HG02798 (cell line): ENCODE measurements around the gene AP3B1.
"Not testable (repeated sequence)": the region's sequence is repeated elsewhere in the genome, so short reads cannot be mapped to it uniquely, and the experiment has no call there.

Source experiments
- ATAC-seq: cut with Tn5 transposase; IDR thresholded peaks from one replicate; pipeline ENCODE4 v1.9.1; 2021; ENCODE audit warnings: mild to moderate bottlenecking; ENCODE audit not compliant: unreplicated experiment, poor library complexity

Gene AP3B1

GRCh38 chr5:78077369-78078068, 217.0 kb downstream of the AP3B1 start:
- no peak for ATAC-seq

DNA sequence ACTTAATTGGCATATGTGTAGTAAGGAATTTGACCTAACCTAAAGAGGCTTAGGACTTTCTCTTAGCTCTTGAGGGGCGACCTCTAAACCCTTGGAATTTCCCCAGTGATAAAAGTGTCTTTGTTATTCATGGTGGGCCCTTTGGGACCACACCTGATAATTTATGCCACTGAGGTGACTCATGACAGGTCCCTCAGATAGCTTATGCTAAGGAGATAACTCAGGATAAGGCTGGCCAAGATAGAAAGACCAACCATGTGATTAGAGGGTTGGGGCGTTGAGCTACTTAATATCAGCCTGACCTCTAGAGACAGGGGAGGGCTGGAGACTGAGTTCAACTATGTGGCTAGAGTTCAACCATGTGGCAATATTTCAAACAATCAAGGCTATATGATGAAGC, 218.1 kb downstream of the AP3B1 start:
- ATAC-seq, result no peak

GRCh38 chr5:78075301-78075700, 219.2 kb downstream of the AP3B1 start:
- no peak for ATAC-seq

DNA sequence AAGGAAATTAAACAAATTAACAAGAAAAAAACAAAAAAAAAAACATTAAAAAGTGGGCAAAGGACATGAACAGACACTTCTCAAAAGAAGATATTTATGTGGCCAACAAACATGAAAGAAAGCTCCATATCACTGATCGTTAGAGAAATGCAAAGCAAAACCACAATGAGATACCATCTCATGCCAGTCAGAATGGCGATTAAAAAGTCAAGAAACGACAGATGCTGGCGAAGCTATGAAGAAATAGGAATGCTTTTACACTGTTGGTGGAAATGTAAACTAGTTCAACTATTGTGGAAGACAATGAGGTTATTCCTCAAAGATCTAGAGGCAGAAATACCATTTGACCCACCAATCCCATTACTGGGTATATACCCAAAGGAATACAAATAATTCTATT, 223.8 kb downstream of the AP3B1 start:
- not testable (repeated sequence) for ATAC-seq

DNA sequence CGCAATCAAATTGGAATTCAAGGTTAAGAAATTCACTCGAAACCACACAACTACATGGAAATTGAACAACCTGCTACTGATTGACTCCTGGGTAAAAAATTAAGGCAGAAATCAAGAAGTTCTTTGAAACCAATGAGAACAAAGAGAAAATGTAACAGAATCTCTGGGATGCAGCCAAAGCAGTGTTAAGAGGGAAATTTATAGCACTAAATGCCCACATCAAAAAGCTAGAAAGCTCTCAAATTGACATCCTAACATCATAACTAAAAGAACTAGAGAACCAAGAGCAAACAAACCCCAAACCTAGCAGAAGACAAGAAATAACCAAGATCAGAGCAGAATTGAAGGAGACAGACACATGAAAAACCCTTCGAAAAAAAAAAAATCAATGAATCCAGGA, 226.9 kb downstream of the AP3B1 start:
- not testable (repeated sequence) for ATAC-seq

DNA sequence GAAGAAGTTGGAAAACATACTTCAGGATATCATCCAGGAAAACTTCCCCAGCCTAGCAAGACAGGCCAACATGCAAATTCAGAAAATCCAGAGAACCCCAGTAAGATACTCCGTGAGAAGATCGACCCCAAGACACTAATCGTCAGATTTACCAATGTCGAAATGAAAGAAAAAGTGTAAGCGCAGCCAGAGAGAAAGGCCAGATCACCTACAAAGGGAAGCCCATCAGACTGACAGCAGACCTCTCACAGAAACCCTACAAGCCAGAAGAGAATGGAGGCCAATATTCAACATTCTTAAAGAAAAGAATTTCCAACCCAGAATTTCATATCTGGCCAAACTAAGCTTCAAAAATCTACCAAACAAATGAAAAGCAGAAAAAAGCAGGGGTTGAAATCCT, 227.8 kb downstream of the AP3B1 start:
- not testable (repeated sequence) for ATAC-seq

DNA sequence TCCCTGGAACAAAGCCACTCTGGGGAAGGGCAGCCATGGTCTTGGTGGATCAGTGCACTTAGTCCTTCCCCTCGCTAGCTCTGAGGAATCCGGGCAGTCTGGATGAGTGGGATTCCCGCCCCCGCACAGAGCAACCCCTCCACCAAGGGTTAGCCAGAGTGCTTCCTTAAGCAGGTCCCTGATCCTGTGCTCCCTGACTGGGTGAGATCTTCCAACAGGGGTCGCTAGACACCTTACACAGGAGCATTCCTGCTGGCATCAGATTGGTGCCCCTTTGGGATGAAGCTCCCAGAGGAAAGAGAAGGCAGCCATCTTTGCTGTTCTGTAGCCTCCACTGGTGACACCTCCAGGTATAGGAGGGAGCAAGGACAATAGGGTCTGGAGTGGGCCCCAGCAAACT, 228.8 kb downstream of the AP3B1 start:
- ATAC-seq, result no peak

GRCh38 chr5:78064941-78065472, 229.5 kb downstream of the AP3B1 start:
- no peak for ATAC-seq

GRCh38 chr5:78063495-78063894, 231.0 kb downstream of the AP3B1 start:
- ATAC-seq, result no peak

- no peak for ATAC-seq
Measured at GRCh38 chr5:78062645-78063044, 231.9 kb downstream of the AP3B1 start.

- ATAC-seq, result no peak
Measured at GRCh38 chr5:78060421-78060820, 234.1 kb downstream of the AP3B1 start.

DNA sequence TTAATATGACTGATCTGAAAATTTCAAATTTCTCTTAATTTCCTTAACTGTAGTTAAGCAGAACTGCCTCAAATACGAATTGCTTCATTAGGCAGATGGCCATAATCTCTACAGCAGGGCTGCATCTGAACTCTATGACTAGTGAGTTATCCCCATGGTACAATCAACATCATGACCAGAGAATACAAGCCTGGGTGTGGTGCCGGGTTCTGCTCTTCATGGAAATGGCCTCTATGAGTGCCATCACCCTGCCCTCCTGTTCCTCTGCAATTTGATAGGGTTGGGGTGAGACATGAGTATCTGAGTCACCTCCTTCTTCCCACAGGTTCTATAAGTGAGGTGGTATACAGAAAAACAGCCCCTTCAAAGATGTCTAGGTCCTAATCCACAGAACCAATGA, 235.9 kb downstream of the AP3B1 start:
- ATAC-seq, result no peak

DNA sequence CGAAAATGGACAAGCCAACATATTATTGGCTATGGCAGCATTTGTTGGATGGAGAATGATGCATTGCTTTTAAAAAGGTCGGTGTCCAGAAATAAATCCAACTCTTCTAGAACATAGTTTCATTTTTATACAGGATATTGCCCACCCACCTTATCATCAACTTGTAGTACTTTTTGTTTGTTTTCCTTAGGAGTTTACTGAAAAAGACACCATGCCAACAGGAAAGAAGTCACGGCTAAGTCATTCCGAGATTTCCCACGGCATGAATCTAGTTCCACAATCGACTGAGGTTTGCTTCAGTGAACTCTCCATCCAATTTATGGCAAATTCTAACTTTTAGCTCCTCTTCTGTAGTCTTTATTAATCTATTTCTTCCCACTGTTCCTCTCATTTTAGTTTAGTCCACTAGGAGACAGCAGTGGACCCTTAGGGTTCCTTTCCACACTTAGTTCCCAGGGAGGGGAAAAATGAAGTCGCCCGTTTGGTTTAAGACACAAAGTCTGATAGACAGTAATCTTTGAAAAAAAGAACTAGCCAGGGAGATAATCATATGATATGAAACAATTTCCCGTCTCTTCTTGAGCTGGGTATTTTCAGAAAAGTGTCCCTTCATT, 237.5 kb downstream of the AP3B1 start:
- no peak for ATAC-seq

DNA sequence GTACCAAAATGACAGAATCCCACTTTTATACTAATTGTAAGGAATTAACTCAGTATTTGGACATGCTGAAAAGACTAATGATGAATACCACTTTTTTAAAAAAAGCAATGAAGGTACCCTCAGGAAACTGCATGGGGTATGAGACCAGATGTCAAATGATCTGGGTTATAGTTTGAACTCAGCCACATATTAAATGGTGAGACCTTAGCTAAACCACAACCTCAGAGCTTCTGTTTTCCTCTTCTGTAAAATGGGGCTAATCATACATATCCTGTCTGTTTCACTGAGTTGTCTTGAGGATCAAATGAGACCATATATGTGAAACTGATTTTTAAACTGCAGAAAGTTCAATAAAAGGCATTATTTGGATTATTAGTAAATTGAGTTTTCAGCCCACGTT, 238.4 kb downstream of the AP3B1 start:
- ATAC-seq, result no peak

- ATAC-seq, result no peak
Measured at GRCh38 chr5:78050888-78051287, 243.6 kb downstream of the AP3B1 start.

- ATAC-seq, result not testable (repeated sequence)
Measured at GRCh38 chr5:78046823-78047222, 247.7 kb downstream of the AP3B1 start.

- ATAC-seq, result no peak
Measured at GRCh38 chr5:78046006-78046405, 248.5 kb downstream of the AP3B1 start.

GRCh38 chr5:78041805-78042204, 252.7 kb downstream of the AP3B1 start:
- no peak for ATAC-seq

DNA sequence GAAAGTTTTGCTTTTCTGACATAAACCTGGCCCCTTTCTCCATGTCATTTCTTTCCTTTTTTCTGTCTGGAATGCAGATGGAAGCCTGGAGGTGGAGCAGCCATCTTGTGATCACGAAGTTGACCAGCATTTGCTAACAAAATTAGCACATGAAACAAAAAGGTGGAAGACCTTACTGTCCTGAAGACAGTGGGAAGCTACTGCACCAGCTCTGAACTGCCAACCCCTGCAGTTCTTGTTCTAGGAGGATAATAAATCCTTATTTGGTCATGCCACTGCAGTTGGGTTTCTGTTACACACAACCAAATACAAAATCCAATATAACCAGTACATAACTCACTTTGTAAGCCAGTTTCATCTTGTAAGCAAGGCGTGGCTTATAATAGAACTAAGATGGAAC, 269.0 kb downstream of the AP3B1 start:
- no peak for ATAC-seq

DNA sequence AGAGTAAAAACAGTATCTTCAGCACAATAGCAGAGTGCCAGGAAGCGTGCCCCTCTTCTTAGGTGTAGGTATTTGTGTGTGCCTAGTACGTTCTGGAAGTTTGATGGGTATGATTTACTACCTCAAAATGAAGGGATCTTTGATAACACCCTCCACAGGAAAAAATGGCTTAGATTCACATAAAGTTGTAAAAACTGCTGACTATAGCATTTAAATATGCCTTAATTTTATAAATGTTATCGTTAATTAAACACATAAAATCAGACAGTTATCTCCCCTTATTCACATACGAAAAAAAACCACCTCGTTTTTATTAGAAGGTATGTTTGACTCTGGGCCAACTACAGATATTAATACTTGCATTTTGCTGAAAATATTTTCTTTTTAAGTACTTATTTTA, 274.8 kb downstream of the AP3B1 start:
- no peak for ATAC-seq

DNA sequence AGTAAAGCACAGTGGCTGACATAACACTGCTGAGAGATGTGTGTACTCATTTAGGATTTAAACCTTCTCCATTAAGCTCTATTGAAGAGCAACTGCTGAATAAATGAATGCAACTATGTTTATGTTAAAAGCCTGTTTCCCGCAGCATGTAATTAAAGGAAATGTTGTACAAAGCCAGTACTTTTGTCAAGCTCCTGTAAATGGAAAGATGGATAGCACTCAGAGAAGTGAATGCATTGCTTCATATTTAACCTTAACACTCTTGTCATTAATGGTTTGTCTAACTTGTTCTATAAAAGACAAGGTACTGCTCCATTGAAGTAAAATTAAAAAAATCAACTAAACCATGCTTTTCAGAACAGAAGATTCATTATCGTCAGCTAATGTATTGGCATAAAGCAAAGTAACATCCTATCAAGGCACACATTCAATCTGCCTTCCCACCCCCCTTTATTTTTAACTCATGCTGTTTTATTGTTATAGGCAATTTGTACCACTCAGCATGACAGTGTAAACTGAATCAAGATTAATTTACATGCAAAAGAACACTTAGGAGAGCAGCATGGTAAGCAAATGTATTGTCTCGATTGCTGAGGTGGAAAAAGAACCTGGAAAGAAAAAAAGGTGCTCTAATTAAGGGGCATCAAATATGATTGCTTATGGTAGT, 277.5 kb downstream of the AP3B1 start:
- ATAC-seq, result no peak
